NCI-H2029 (cell line): ENCODE measurements around the gene PCSK9.

Source experiments
- DNase-seq: peaks from one replicate; lab custom pipeline; 2025; lab: John Stamatoyannopoulos, UW

The PCSK9 gene

DNA sequence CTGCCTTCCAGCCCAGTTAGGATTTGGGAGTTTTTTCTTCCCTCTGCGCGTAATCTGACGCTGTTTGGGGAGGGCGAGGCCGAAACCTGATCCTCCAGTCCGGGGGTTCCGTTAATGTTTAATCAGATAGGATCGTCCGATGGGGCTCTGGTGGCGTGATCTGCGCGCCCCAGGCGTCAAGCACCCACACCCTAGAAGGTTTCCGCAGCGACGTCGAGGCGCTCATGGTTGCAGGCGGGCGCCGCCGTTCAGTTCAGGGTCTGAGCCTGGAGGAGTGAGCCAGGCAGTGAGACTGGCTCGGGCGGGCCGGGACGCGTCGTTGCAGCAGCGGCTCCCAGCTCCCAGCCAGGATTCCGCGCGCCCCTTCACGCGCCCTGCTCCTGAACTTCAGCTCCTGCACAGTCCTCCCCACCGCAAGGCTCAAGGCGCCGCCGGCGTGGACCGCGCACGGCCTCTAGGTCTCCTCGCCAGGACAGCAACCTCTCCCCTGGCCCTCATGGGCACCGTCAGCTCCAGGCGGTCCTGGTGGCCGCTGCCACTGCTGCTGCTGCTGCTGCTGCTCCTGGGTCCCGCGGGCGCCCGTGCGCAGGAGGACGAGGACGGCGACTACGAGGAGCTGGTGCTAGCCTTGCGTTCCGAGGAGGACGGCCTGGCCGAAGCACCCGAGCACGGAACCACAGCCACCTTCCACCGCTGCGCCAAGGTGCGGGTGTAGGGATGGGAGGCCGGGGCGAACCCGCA lies at the start of gene PCSK9:
Gene PCSK9 (plus strand): TSS at position 207 of the 741 bp plus-strand sequence. CDS start 290 bp downstream, at position 497.
- no peak for DNase-seq

DNA sequence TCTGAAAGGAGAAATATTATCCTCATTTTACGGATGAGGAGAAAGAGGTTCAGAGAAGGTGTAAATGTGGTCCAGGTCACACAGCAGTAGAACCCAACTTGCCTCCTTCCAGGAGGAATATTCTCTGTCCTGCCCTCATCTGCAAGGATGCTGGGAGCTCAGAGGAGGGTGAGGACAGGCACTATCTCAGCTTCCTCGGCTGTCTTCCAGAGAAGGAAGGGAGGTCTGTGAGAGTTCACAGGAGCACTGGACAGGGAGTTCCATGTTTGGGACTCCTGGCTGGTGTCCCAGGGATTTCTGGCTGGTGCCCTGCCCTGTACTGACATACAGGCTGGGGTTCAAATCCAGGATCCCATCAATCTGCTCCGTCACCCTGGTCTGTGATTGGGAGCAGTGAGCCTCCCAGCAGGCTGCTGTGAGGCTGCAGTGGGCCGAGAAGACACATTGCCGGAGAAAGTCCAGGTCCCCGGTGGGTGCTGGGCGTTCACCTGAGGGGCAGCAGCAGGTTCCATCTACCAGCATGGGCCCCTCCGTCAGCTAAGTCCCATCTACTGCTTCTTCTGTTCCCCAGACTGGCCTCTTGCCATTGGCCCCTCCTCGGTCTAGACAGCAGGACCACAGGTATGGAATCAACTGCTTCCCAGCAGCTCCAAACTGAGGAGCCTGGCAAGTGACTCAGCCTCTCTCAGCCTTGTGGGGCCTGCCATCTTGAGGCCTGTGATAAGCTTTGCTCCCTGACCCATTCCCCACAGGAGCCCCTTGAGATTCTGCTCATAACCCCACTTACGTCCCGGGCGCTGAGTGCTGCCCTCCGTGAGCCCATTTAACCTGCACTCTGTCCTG lies 49.2 kb upstream of the PCSK9 start:
- no peak for DNase-seq

DNA sequence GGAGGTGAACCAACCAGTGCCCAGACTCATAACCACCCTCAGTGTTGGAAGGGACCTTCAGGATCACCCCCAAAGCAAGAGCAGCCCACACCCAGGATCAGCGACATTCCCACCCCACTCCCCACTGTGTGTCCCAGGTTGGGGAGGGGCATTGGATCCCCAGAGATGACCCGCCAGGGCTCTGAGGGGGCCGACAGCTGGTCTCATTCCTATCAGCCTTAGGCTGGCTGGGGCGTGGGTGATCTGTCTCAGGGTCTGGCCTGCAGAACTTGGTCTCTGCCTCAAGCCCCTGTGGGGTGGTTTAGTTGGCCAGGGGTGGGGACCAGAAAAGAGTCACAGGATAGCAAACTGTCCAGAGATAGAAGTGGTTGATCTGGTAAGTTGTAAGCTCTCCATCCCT lies 48.4 kb upstream of the PCSK9 start:
- DNase-seq: no peak

DNA sequence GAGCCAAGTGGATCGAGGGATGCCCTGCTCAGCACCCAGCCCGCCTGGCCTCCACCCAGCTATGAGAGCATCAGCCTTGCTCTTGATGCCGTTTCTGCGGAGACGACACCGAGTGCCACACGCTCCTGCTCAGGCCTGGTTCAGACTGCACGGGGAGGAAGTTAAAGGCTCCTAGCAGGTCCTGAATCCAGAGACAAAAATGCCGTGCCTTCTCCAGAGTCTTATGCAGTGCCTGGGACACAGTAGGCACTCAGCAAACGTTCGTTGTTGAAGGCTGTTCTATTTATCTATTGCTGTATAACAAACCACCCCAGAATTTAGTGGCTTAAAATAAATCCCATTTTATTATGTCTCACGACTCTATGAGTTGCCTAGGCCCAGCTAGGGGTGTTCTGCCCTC lies 47.4 kb upstream of the PCSK9 start:
- DNase-seq: no peak

DNA sequence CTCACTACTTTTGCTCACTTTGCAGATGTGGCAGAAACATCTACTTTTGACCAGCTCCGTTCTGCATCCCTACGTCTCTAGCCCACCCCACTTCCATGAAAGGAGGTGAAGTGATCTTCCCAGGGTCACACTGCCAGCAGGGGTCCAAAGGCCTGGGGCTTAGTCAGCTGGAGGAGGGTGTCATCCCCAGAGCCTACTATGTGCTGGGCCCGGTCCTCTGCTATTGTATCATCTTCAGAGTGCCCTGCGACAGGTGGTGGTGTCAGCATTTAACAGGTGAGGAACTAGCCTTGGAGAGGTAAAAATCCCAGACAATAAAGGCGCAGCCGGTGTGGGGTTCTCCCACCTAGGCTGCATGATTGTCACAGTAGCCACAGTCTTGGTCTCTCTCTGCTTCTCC lies 46.2 kb upstream of the PCSK9 start:
- no peak for DNase-seq

DNA sequence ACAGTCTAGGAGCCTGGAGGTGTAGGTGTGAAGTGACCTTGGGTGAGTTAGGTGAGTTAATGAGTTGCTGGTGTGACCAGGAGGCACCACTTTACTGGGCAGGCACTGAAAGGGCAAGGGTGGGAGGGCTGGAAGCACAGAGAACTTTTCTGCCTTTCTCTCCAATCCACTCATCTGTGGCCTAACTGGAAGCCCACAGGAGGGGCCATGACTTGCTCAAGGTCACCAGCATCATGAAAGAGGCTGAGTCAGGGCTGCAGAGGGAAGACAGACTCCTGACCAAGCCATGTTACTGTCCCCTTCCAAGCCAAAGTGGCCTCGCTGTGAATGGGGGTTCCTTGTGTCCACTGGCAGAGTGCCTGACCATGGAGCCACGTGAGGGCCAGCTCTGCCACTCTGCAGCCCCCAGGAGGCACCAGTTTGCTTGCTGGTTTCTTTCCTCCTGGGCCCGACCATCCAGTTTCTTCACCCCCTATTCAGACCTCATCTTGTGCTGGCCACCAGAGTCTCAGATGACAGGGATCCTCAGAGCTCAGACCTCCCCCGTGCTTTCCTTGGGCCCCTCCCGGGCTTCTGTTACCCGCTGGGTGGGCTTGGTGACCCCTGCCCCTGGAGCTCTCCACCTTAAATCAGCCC lies 44.9 kb upstream of the PCSK9 start:
- no peak for DNase-seq

DNA sequence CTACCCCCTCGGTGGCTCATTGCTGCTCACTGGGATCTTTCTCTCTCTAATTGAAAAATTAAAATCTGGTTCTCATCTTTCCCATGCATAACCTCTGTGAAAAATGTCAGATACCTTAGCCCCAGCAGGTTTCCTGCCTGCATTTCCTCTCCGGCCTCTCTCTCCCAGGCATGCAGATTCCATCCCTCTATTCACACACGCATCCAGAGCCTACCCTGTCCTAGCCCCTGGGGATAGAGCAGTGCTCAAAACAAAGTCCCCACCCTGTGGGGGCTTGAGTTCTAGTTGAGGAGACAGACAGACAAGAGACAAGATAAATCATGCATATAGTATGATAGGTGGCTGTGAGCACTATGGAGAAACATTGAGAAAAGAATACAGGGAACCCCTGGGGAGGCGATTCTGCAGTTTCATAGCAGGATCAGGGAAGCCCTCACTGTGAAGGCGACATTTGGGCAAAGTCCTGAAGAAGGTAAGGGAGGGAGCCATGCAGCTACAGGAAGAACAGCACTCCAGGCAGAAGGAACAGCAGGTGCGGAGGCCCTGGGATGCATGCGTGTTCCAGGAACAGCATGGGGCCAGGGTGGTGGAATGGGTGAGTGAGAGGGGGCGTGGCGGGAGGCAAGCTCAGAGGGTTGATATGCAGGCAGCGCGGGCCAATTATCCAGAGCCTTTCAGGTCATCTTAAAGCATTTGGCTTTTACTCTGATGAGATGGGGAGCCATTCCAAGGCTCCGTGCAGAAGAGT lies 44.2 kb upstream of the PCSK9 start:
- DNase-seq: no peak

DNA sequence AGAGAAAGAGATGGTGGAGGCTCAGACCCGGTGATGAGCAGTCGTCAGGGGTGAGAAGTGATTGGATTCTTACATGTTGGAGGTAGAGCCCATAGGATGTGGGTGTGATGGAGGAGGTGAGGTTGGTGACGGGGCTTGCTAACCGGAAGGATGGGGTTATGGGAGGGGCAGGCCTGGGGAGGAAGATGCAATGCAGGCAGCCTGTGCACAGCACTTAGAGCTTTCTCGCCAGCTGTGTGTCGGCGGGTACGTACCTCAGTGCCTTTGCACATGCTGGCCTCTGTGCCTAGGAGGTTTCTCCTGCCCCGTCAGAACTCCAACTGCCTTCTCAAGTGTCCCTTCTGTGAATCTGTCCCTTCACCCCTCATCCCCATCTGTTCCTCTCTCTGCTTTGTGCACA lies 43.5 kb upstream of the PCSK9 start:
- DNase-seq: no peak

DNA sequence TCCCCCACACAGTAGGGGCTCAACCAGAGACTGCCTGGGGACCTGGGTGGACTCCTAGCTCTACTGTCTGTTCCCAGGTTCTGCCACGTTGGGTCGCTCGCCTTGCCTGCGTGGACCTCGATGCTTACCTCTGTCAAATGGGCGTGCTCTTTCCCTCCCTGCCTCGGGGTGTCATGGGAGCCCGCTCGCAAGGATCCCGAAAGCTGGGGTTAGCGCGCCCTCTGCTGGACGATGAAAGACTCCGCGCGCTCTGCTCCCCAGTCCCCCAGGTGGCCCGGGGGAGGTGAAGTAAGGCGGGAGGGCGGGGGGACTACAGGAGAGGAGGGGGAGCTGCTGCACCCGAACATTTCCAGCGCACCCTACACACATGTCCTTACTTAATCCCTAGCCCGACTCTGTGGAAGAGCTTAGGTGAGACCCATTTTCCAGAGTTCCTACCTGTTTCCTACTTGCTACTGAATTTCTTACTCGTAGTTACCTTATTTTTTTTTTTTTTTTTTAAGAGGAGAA lies 42.9 kb upstream of the PCSK9 start:
- DNase-seq: peak; percentile 86

DNA sequence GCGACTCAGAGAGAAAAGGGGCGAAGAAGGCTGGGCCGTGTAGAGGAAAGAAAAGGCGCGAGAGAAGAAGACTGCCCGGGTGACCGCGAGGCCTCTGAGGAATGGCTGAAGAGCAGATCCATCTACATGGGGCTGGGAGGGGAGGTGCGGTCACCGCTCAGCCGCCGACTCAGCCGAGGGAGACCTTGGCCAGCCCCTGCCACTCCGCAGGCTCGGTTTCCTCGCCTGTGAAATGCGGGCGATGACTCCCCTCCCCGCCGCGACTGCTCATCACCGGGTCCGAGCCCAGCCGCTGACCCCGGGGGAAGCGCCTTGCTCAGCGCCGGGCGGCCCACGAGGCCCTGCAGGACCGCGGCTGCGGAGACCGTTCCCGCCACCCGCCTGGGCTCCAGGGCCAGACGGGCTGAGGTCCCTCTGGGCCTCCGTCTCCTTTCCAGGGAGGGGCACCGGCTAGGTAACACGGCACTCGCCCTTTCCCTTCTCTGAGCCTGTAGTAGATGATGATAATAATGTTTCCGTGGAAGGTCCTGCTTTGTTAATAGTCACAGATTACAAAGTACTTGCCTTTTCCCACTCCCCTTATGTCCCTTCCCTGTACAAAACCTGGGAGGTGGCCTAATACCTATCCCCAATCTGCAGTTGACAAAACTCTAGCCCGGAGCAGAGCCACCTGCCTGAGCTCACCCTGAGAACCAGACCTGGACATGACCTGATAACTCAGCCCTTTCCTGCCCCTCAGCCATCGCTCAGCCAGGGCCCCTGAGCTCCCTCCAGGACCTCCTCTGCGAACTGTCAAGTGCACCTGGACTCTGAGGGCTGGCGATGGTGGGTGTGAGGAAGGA lies 42.3 kb upstream of the PCSK9 start:
- DNase-seq: no peak

DNA sequence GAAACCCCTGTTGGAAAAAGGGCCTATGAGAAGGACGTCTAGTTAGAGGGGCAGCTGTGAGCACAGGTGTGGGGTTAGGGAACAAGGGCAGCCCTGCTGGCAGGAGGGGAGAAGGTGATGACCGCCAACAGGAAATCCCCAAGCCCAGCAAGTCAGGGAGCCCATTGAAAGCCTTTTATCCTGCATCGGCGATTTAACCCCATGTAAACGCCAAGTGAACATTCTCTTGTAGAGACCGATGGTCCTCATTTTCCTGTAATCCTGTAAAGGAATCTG lies 41.7 kb upstream of the PCSK9 start:
- DNase-seq: no peak

DNA sequence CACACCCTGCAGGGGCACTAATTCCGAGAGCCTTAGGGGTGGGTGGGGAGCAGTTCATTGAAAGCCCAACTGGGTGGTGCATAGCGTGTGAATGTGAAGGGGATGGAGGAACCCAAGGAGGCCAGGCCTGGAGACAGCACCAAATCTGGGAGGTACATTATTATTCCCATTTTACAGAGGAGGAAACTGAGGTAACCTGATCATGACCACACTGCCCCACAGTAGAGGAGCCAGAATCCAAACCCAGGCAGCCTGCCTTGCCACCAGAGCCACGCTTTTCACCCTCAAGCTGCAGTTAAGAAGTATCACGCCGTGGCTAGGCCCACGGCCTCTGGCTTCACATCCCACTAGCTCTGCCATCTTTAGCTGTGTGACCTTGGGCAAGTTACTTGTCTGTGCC lies 41.2 kb upstream of the PCSK9 start:
- no peak for DNase-seq

DNA sequence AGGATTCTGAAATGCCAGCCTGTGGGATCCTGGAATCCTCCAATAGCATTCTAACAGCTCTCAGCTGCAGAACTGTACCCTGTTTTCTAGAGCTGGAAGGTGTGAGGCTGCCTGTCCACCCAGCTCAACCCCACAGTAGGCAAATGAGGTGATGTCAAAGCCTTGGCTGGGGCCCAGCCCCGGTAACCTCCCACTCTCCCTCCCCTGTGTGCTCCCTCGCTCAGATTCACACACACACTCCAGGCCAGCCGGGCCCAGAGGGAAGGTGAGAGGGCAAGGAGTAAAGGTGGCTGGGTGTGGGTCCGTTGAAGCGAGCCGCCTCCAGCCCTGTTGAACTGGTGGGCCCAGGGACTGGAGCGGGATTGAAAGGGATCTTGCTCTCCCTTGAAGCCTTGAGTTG lies 40.7 kb upstream of the PCSK9 start, which contains the start of gene BSND:
Gene BSND (plus strand): TSS at position 257 of the 400 bp plus-strand sequence. CDS start 254 bp downstream, outside the sequence.
- no peak for DNase-seq

DNA sequence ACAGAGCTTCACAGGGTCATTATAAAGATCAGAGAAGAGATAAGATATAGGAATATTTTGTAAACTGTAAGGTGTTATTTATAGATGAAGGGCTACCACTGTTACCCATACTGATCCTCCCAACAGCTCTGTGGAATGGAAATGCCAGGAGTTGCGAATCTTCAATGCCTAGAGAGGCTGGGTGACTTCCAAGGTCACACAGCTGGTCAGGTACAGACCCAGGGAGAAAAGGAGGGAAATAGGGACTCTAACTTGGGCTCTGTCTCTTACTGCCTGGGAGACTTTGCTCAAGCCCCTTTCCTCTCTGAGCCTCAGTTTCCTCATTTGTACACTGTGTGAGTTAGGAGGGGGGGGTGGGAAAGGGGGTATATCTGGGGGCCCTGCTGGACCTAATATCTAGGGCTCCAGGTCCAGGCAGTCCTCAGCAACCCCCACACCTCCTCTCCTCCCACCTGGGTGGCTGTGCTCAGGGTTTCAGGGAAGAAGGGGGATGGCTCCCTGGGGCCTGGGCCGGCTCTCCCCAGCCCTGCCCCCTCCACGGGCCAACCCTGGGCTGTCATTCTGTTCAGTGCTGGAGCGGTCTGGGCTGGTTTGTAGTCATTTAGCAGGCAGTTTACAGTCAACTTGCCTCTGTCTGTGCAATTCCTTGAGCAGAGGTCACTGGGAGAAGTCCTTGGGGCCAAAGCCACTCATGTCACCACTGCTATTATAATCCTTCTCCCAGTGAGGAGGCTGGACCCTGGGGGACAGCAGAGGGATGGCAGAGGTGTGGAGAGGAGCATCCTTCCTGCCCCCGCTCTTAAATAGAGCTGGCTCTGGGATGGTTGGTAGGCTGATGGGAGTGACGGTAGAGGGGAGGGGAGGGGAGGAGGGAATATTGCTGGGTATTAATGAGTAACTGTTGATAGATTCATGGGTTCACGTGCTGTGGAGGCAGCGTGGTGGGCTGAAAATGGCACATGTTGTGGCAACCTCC lies 39.0 kb upstream of the PCSK9 start:
- DNase-seq: no peak

DNA sequence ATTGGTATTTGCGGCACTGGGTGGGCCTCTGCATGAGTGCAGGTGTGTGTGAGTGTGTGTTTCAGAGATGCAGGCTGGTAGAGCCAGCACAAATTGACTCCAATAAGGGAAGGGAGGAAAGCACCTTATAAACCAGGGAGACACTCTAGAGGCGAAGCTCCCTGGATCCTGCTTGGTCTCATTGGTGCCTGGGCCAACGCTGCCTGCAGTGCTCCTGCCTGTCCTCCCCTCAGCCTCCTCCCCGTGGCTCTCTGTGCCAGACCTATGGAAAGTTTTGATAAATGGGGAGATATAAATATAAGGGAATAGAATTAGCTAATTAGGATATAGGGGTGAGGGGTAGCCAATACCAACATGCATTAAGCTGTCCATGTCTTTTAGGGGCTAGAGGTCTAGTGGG lies 38.0 kb upstream of the PCSK9 start:
- no peak for DNase-seq

DNA sequence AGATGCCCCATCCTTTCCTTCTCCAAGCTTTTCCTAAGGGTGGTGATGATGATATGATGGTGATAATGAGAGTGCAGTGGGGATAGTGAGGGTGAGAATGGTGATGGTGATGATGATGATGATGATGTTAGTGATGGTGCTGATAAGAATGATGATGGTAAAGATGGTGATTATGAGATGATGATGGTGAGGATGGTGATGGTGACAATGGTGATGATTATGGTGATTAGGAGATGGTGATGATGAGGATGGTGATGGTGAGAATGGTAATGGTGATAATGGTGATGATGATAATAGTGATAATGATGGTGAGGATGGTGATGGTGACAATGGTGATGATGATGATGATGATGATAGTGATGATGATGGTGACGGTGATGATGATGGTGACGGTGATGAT lies 36.7 kb upstream of the PCSK9 start:
- no peak for DNase-seq

DNA sequence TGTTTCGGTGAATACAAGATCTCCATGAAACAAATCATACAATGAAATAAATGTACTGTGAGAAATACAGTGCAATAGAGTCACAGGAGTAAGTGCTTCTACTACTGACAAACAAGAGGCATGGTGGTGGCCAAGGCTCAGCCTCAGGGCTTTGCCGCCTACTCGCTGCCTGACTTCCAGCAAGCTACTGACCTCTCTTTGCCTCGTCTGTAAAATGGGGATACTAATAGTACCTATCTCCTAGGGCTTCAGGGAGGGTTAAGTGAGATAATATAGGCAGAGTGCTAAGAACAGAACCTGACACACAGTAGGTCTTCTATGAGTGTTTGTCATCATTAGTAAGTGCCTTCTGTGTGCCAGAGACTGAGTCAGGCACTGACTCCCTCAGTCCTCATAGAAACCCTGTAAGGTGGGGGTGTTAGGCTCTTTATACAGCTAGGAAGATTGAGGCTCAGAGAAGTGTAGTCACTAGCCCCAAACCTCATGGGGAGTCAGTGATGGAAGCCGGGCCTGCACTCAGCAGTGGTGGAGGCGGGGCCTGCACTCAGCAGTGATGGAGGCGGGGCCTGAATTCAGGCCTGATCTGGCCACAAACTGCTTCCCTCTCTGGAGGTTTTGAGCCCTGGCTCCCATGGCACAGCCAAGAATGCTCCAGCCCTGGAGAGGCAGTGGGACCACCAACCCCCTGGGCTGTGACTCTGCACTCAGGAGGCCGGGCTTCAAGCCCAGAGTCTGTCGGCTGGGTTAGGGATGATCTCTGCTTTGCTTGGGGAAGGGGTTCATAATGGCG lies 33.8 kb upstream of the PCSK9 start:
- no peak for DNase-seq

DNA sequence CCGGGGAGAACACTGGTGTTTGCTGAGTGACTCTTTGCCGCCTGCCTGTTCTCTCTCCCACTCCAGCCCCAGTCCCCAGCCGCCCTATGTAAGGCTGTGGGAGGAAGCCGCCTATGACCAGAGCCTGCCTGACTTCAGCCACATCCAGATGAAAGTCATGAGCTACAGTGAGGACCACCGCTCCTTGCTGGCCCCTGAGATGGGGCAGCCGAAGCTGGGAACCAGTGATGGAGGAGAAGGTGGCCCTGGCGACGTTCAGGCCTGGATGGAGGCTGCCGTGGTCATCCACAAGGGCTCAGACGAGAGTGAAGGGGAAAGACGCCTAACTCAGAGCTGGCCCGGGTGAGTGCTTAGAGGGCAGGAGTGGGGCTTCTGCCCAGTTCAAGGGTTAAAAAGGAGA lies 32.4 kb upstream of the PCSK9 start:
- no peak for DNase-seq

DNA sequence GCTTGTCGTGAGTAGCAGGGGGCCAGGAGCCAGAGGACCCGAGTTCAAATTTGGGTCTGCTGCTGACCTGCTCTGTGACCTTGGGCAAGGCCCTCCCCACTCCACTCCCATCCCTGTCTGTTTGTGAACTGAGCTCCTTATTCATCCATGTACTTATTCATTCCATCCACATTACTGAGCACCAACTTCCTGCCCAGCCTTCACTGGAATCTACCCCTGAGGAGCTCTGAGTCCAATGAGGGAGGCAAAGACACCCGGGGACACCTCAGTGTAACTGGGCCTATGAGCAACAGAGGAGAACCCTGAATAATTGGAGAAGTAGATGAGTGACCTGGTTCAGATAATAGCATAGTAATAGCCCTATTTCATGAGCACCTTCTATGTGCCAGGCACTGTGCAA lies 31.7 kb upstream of the PCSK9 start:
- no peak for DNase-seq
